GM06990 (cell line): ENCODE results near the gene DGKD.

Source experiments
- DNase-seq: peaks from one replicate; pipeline ENCODE4 v3.0.0-alpha.2; 2011; ENCODE audit not compliant: insufficient read length; ENCODE audit errors: extremely low read depth
- H3K27me3 ChIP-seq: replicated peaks from 2 replicates; pipeline ENCODE4 v1.6.0; 2011; ENCODE audit warnings: low read length; ENCODE audit not compliant: control insufficient read depth, insufficient read depth
- H3K36me3 ChIP-seq: 2 replicates; pipeline ENCODE4 v1.5.1; 2011; ENCODE audit warnings: low read length; ENCODE audit not compliant: control insufficient read depth, insufficient read depth
- H3K4me3 ChIP-seq: replicated peaks from 2 replicates; pipeline ENCODE4 v1.5.1; 2011; ENCODE audit warnings: low read depth, mild to moderate bottlenecking, control low read depth, low read length
- CTCF ChIP-seq: IDR thresholded peaks from 2 replicates; pipeline ENCODE4 v1.5.1; 2011; ENCODE audit warnings: low read length, control low read depth, mild to moderate bottlenecking, inconsistent platforms; ENCODE audit not compliant: insufficient read depth, poor library complexity, severe bottlenecking

DGKD gene

GRCh38 chr2:233444501-233444900, 90.2 kb downstream of the DGKD start:
- Histone ChIP-seq H3K4me3 (no peak overlapping the region), H3K36me3 (peaks cover 53% of the 10 kb centered on the region), H3K27me3 (no peaks in the 10 kb centered on the region)
- no peak for TF ChIP-seq CTCF
- DNase-seq, result no peak

- DNase-seq, result no peak
- H3K4me3 ChIP-seq, result no peak overlapping the region
- H3K36me3 ChIP-seq, result peaks cover 59% of the 10 kb centered on the region
- TF ChIP-seq CTCF, result no peak
- H3K27me3 ChIP-seq, result no peaks in the 10 kb centered on the region
Measured at GRCh38 chr2:233445152-233445830, 91.0 kb downstream of the DGKD start.

GRCh38 chr2:233446121-233446520, 91.8 kb downstream of the DGKD start:
- TF ChIP-seq CTCF, result no peak
- DNase-seq, result no peak
- H3K36me3 ChIP-seq, result peaks cover 65% of the 10 kb centered on the region
- H3K27me3 ChIP-seq, result no peaks in the 10 kb centered on the region
- no peak overlapping the region for H3K4me3 ChIP-seq

- no peak overlapping the region for H3K4me3 ChIP-seq
- H3K27me3 ChIP-seq, result no peaks in the 10 kb centered on the region
- TF ChIP-seq CTCF, result no peak
- H3K36me3 ChIP-seq, result peaks cover 63% of the 10 kb centered on the region
- no peak for DNase-seq
Measured at GRCh38 chr2:233446606-233447305, 92.5 kb downstream of the DGKD start.

- no peak for TF ChIP-seq CTCF
Measured at GRCh38 chr2:233447506-233448219, 93.4 kb downstream of the DGKD start.

More at GRCh38 chr2:233447506-233448219, 93.4 kb downstream of the DGKD start:
- Histone ChIP-seq H3K4me3 (no peak overlapping the region), H3K27me3 (no peaks in the 10 kb centered on the region), H3K36me3 (peaks cover 66% of the 10 kb centered on the region)
- no peak for DNase-seq
